Natural killer cell (primary cell): Measurements from ENCODE around the gene ZNF385D. TPM values are rescaled to one million over a fixed set of nuclear protein-coding genes. Genes with fewer than 3 reads are reported as not detected.

Experiments used
- ATAC-seq, 3 donors: fragments of 150-1000 bp in 2 of 3; fragments of 200-7000 bp in 1 of 3; cut with Tn5 transposase; 1 replicate in 1 of 3; 2 replicates in 2 of 3; pipeline ENCODE4 v1.10.0; 2021; ENCODE audit warnings: mild to moderate bottlenecking in 2 of 3, moderate library complexity in 2 of 3
- DNase-seq, 2 donors: peaks; one replicate each; pipeline versions ENCODE4 v3.0.0 to v3.0.0-alpha.2; 2013 to 2021; ENCODE audit warnings: mixed read lengths in 1 of 2
- H3K27ac ChIP-seq: one replicate; pipeline ENCODE4 v1.5.1; 2013; ENCODE audit warnings: mild to moderate bottlenecking, low read length
- H3K27me3 ChIP-seq: one replicate; pipeline ENCODE4 v1.6.1; 2013; ENCODE audit warnings: low read length; ENCODE audit not compliant: control insufficient read depth, insufficient read depth
- H3K36me3 ChIP-seq: one replicate; pipeline ENCODE4 v1.6.1; 2013; ENCODE audit warnings: low read length; ENCODE audit not compliant: control insufficient read depth, insufficient read depth
- H3K4me1 ChIP-seq: one replicate; pipeline ENCODE4 v1.6.1; 2013; ENCODE audit warnings: low read length; ENCODE audit not compliant: control insufficient read depth, insufficient read depth
- H3K4me3 ChIP-seq: one replicate; pipeline ENCODE4 v1.5.1; 2013; ENCODE audit warnings: low read length
- H3K9me3 ChIP-seq: one replicate; pipeline ENCODE4 v1.6.1; 2013; ENCODE audit warnings: low read length; ENCODE audit not compliant: control insufficient read depth, insufficient read depth
- H3K27ac Mint-ChIP-seq, 2 donors: one replicate each; pipeline ENCODE4 v1.8.0; 2022; ENCODE audit warnings: mild to moderate bottlenecking in 2 of 2, mixed read lengths in 2 of 2, moderate library complexity in 1 of 2
- H3K27me3 Mint-ChIP-seq, 2 donors: one replicate each; pipeline ENCODE4 v1.8.0; 2022; ENCODE audit warnings: low read depth in 2 of 2, mixed read lengths in 2 of 2
- H3K36me3 Mint-ChIP-seq: one replicate; pipeline ENCODE4 v1.8.0; 2022; ENCODE audit warnings: mixed read lengths
- H3K4me1 Mint-ChIP-seq, 2 donors: one replicate each; pipeline ENCODE4 v1.8.0; 2022; ENCODE audit warnings: mixed read lengths in 2 of 2
- H3K4me3 Mint-ChIP-seq: one replicate; pipeline ENCODE4 v1.8.0; 2022; ENCODE audit warnings: mild to moderate bottlenecking, moderate library complexity, mixed read lengths
- H3K9me3 Mint-ChIP-seq, 2 donors: one replicate each; pipeline ENCODE4 v1.8.0; 2022; ENCODE audit warnings: mixed read lengths in 2 of 2
- WGBS: methylation state at CpG from one replicate; pipeline ENCODE4 v1.1.7; 2013; ENCODE audit warnings: missing lambda C conversion rate; ENCODE audit not compliant: insufficient coverage; 5-methylcytosine and 5-hydroxymethylcytosine counted together
- intact Hi-C: fragments of 100-400 bp; cut with micrococcal nuclease; formaldehyde crosslinking; loops from one replicate; pipeline ENCODE4 v1.14.2; 2022
- total RNA-seq, 4 donors: library from RNA; stranded (reverse); fragments of 120-200 nt in 1 of 4; gene quantifications; one replicate each; pipeline versions ENCODE4 v1.2.3 to v1.2.4, GENCODE V29; 2013 to 2022
- TF ChIP-seq, protein P1 (sequence below): fragments of 200-600 bp; IDR thresholded peaks from one replicate; pipeline ENCODE4 v1.8.0; 2022; ENCODE audit warnings: antibody characterized with exemption

ZNF385D gene
- total RNA-seq, 3 donors from 2014 or later (not counting 1 experiment from before 2014, with no cell fraction given) = 0.02 to 0.31 (median 0.25) TPM

DNA sequence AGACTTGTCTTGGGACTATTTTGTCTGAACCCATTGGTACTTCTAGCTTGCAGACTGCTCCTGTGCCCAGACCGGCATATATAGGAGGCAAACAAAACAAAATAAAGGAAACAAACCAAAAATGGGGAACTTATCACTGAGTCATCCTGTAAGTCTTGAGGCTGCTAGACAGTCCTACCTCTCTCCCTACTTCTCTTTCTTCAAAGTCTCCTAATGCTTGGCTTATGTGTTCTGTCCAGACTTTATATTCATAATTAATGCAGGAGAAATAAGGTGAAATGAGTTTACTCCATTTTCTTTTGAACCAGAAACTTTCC lies 266.2 kb downstream of the ZNF385D start:
- no peak overlapping the region for H3K4me3 Mint-ChIP-seq
- intact Hi-C loops = no loop called here
- no peaks in the 10 kb centered on the region for H3K36me3 Mint-ChIP-seq
- 64% methylated on average over 1 of the region's 1 CpG for WGBS
- ATAC-seq (no peak), DNase-seq (no peak)
- Histone ChIP-seq H3K4me3 (no peak overlapping the region), H3K27me3 (no peaks in the 10 kb centered on the region), H3K36me3 (no peaks in the 10 kb centered on the region), H3K9me3 (no peaks in the 10 kb centered on the region), H3K27ac (no peak overlapping the region), H3K4me1 (no peaks in the 10 kb centered on the region)
- H3K27ac Mint-ChIP-seq = no peak overlapping the region
- H3K27me3 Mint-ChIP-seq = no peaks in the 10 kb centered on the region
- H3K4me1 Mint-ChIP-seq = no peaks in the 10 kb centered on the region
- TF ChIP-seq, protein P1, sequence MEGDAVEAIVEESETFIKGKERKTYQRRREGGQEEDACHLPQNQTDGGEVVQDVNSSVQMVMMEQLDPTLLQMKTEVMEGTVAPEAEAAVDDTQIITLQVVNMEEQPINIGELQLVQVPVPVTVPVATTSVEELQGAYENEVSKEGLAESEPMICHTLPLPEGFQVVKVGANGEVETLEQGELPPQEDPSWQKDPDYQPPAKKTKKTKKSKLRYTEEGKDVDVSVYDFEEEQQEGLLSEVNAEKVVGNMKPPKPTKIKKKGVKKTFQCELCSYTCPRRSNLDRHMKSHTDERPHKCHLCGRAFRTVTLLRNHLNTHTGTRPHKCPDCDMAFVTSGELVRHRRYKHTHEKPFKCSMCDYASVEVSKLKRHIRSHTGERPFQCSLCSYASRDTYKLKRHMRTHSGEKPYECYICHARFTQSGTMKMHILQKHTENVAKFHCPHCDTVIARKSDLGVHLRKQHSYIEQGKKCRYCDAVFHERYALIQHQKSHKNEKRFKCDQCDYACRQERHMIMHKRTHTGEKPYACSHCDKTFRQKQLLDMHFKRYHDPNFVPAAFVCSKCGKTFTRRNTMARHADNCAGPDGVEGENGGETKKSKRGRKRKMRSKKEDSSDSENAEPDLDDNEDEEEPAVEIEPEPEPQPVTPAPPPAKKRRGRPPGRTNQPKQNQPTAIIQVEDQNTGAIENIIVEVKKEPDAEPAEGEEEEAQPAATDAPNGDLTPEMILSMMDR = no peak
- H3K9me3 Mint-ChIP-seq = peaks cover 4 to 9% of the 10 kb centered on the region in 2 donors

DNA sequence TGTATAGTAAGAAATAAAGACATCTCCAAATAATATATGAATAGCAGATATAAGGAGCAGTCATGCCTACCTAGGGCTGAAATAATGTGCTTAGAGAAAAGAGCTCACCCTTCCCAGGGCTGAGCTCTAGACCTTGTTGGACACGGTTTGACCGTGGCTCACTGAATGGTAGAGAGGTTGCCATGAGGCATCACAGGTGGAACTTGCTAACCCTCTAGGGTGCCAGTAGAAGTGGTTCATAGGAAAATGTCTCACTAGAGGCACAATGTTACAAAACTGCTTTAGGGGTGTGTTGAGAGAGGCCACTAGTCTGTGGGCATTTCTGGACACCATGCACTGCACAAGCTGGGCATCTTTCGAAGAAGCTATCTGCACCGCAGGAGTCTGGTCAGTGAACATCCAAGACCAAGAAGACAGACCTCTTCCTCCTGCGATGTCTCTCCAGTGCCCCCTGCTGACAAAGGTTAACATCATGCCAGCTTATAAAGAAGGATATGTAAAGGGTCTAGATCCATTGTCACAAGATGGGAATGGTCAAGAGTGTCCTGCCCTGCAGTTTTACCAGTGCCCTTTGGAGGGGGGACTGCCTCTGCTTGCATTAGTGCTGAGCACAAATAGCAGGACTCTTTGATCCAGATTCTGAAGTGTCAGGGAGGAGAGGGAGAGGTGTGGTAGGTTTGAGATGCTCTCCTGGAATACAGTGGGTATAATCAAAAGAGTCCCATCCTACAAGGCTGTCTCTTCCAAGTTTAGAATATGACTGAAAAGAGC lies 266.8 kb downstream of the ZNF385D start:
- DNase-seq (no peak), ATAC-seq (no peak)
- intact Hi-C loops = no loop called here
- TF ChIP-seq, protein P1 = no peak
- Histone ChIP-seq H3K36me3 (no peaks in the 10 kb centered on the region), H3K27me3 (no peaks in the 10 kb centered on the region), H3K9me3 (no peaks in the 10 kb centered on the region), H3K4me3 (no peak overlapping the region), H3K27ac (no peak overlapping the region), H3K4me1 (no peaks in the 10 kb centered on the region)
- Mint-ChIP-seq H3K36me3 (no peaks in the 10 kb centered on the region), H3K4me1 (no peaks in the 10 kb centered on the region), H3K9me3 (peaks cover 3 to 9% of the 10 kb centered on the region in 2 donors), H3K27ac (no peak overlapping the region), H3K4me3 (no peak overlapping the region), H3K27me3 (no peaks in the 10 kb centered on the region)
- WGBS = 86% methylated on average over 5 of the region's 5 CpGs

DNA sequence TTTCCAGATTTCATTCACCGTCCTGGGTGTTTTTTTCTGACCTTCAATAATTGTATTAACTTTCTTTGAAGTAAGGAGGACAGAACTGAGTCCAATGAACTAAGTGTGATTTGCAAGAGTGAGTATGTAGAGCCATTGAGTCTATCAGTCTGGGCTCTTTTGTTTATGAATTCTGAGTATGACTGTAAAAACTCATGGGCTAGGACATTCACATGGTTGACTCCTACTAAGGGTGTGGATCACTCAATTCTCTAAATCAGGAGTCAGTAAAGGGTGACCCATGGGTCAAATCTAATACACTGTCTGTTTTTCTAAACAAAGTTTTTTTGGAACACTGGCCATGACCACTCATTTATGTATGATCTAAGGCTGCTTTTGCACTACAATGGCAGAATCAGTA lies 269.0 kb downstream of the ZNF385D start:
- DNase-seq (no peak), ATAC-seq (no peak)
- no peaks in the 10 kb centered on the region for H3K36me3 ChIP-seq
- no peaks in the 10 kb centered on the region for H3K27me3 ChIP-seq
- Mint-ChIP-seq H3K4me1 (no peaks in the 10 kb centered on the region), H3K9me3 (peaks cover 2 to 5% of the 10 kb centered on the region in 2 donors), H3K4me3 (no peak overlapping the region), H3K27me3 (no peaks in the 10 kb centered on the region), H3K27ac (no peak overlapping the region), H3K36me3 (no peaks in the 10 kb centered on the region)
- WGBS = 83% methylated on average over 1 of the region's 1 CpG
- intact Hi-C loops = no loop called here
- H3K27ac ChIP-seq = no peak overlapping the region
- H3K4me1 ChIP-seq = no peaks in the 10 kb centered on the region
- TF ChIP-seq, protein P1 = no peak
- H3K4me3 ChIP-seq = no peak overlapping the region
- no peaks in the 10 kb centered on the region for H3K9me3 ChIP-seq
